Fibroblast of pulmonary artery (primary cell): ENCODE data around the gene SORL1.

Experiments used
- DNase-seq: peaks from one replicate; pipeline ENCODE4 v3.0.0-alpha.2; 2010; ENCODE audit warnings: low read depth
- H3K4me3 ChIP-seq: replicated peaks from 2 replicates; pipeline ENCODE4 v1.5.1; 2011; ENCODE audit warnings: low read depth, mild to moderate bottlenecking, control low read depth, low read length, moderate library complexity
- TF ChIP-seq, protein P1 (sequence below): IDR thresholded peaks from 2 replicates; pipeline ENCODE4 v1.5.1; 2011; ENCODE audit warnings: mild to moderate bottlenecking, control low read depth, low read length, inconsistent platforms; ENCODE audit errors: missing control alignments

SORL1 gene

DNA sequence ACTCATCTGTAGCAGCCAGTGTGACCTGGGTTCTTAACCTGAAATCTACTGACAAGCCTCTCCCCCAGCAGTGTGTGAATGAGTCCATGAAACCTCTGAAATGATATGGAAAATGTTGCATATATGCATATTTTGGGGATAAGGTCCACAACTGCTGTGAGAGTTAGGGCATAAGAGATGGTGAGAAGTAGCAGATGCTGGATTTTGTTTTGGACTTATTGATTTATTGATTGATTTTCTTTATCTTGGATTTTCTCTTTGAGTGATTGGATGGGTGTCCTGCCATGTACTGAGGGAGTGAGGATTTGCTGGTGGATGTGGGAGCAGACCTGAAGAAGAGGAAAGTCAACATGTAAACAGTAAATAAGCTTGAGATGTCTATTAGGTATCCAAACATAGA, 212.0 kb downstream of the SORL1 start:
- TF ChIP-seq, protein P1, sequence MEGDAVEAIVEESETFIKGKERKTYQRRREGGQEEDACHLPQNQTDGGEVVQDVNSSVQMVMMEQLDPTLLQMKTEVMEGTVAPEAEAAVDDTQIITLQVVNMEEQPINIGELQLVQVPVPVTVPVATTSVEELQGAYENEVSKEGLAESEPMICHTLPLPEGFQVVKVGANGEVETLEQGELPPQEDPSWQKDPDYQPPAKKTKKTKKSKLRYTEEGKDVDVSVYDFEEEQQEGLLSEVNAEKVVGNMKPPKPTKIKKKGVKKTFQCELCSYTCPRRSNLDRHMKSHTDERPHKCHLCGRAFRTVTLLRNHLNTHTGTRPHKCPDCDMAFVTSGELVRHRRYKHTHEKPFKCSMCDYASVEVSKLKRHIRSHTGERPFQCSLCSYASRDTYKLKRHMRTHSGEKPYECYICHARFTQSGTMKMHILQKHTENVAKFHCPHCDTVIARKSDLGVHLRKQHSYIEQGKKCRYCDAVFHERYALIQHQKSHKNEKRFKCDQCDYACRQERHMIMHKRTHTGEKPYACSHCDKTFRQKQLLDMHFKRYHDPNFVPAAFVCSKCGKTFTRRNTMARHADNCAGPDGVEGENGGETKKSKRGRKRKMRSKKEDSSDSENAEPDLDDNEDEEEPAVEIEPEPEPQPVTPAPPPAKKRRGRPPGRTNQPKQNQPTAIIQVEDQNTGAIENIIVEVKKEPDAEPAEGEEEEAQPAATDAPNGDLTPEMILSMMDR: no peak
- DNase-seq: no peak
- H3K4me3 ChIP-seq: no peak overlapping the region

DNA sequence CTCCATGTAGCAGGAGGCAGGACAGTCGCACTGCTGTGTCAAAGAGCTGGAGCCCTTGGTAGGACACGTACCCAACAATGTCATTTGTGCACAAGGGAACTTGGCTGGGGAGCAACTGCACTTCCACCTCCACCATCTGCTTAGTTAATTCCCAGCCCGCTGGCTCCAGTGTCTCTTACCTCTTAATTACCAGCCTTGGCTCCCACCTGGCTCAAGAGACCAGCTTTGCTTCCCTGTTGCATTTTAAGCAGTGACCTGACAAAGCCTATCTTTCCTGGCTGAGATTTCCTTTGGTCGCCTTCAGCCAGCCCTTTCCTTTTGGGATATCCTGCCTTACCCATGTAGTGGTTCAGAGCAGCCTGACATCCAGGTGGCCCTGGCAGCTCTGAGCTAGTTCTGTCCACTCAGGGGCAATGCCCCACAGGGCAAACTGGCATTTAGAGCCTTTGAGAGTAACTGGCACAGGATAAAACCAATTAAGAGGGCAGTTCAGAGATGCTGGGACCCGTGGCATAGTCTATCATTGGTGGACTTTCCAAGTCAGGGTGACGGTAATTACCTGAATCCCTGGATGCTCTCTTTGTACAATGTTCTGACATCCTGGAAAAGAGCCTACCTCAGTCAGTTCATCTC, 213.2 kb downstream of the SORL1 start:
- DNase-seq: no peak
- H3K4me3 ChIP-seq: no peak overlapping the region
- TF ChIP-seq, protein P1: no peak

DNA sequence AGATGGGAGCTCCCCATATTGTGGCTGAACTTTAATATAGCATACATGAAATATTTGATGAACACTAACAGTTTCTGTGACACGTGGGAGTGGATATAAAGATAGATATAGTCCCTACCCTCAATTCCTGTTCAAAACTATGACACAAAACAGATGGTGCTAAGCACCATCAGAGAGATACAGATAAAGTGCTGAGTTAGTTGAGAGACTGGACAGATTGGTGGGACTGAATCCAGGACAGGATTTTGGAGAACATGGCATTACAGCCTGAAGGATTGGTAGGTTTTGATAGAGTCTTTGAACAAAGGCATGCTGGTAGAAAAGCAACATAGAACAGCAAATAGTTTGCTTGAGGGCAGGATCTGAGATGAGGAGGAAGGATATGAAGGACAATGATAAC, 215.7 kb downstream of the SORL1 start:
- TF ChIP-seq, protein P1: no peak
- no peak overlapping the region for H3K4me3 ChIP-seq

DNA sequence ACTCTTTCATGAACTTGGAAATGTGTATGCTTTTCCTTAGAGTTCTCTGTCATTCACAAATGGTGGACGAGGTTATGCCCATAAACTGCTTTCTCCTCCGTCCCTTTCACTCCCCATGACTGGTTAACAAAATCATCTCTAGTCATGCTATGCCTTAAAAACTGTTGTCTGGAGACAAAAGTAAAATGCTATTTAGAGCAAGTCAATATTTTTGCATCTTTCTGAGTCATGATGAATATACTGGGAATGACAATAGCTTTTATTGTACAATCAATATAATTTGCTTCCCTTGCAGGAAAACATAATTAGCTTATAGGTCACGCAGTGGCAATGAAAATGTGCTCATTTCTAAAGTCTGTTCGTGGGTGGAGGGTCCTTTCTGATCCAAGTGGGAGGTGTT, 217.3 kb downstream of the SORL1 start:
- no peak for DNase-seq
- TF ChIP-seq, protein P1: no peak
- H3K4me3 ChIP-seq: no peak overlapping the region

More for the DNA sequence above, 215.7 kb downstream of the SORL1 start:
- no peak for DNase-seq

DNA sequence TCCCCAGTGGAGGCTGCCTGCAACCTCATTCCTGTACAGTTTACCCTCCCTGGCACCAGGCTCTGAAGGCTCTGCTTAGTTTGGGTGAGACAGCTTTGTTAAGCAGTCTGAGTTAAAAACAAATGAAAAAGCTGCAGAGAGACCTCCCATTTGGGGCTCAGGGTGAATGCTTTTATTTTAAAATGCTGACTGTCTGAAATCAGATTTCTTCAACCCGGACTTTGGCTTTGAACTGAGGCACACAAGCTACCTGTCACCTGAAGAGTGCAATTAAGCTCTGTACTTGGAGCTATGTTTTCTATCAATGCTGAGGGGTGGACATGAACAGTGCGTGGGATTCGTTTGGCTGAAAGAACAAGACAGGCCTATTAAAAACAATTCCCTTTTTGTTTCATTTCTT, 218.2 kb downstream of the SORL1 start:
- no peak for DNase-seq
- no peak overlapping the region for H3K4me3 ChIP-seq
- TF ChIP-seq, protein P1: no peak

DNA sequence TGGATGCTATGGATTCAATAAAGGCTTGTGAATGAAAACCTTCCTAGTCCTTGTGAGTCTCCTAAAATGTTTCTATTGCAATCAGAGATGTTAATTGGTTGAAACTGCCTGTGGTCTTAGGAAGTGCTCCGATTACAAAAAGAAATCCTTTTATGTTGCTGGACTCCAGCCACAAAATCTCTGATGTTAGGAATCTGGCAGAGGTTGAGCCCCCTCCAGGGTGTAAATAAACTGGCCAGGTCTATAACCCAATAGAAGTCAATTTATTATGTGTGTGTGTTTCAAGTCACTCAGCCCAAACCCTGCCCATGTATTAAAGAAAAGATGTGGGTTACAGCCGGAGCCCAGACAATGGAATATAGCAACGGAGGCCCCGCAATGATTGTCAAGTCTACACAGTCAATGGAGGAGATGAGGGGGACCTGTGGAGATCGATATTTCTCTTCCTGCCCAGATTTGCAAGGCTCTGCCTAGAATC, 218.7 kb downstream of the SORL1 start:
- no peak overlapping the region for H3K4me3 ChIP-seq

More for the DNA sequence above, 218.7 kb downstream of the SORL1 start:
- TF ChIP-seq, protein P1: no peak
- no peak for DNase-seq
